ENCODE data around the gene PEX14. TPM values are rescaled to one million over a fixed set of nuclear protein-coding genes. Genes with fewer than 3 reads are reported as not detected.

The PEX14 gene
- polyA plus RNA-seq, 1 donor (not counting 4 experiments of a cell fraction or from before 2014, with no cell fraction given): 8.4 TPM

DNA sequence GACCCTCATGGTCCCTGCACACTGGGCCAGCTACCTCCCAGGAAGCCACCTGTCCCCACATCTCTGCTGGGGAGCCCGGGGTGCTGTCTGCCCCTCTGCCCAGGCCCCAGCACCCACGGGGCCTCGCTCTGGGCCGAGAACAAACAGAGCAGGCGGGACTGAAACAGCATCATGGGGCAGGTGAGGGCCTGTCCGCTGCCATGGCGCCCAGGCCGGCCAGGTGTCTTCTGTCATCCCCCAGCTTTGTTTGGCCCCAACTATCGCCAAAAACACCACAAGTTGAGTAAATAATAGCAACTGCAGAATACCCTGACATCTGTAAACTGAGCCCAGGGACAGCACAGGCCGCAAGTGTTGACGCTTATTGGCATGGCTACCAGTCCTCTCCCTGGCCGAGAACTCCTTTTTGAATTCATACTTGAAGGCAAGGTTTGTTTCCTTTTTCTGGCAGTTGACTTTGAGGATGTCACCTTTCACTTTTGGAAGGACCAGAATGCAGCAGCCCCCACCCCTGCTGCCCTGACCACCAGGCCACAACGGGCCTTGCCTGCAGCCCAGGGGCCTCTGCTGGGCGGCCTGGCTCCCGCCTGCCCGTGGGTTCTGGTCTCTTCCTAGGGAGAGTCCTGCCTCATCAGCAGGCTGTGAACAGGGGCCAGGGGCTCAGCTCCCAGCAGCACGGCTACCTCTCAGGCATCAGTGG lies 169.0 kb downstream of the PEX14 start:
- Histone ChIP-seq H3K27me3 (ENCODE audit: control insufficient read depth, extremely low read depth, insufficient read depth, low read length) (no peaks in the 10 kb centered on the region), H3K4me1 (ENCODE audit: control insufficient read depth, extremely low read depth, insufficient read depth, low read length) (peaks cover 26% of the 10 kb centered on the region), H3K9me1 (ENCODE audit: control insufficient read depth, extremely low read depth, insufficient read depth, low read length) (no peaks in the 10 kb centered on the region), H3K79me2 (ENCODE audit: control insufficient read depth, insufficient read depth, low read length) (no peaks in the 10 kb centered on the region), H3K9ac (ENCODE audit: control insufficient read depth, extremely low read depth, insufficient read depth, low read length) (peak overlapping the region; percentile 9), H3K27ac (ENCODE audit: control insufficient read depth, insufficient read depth, low read length) (no peak overlapping the region), H3K4me2 (ENCODE audit: control insufficient read depth, extremely low read depth, insufficient read depth, low read depth, low read length) (peak overlapping the region; percentile 5), H2AFZ (ENCODE audit: control insufficient read depth, low read length) (no peak overlapping the region), H3K36me3 (ENCODE audit: control insufficient read depth in 2 of 2, extremely low read depth in 1 of 2, insufficient read depth in 2 of 2, low read length in 2 of 2) (peaks cover 0 to 13% of the 10 kb centered on the region in 2 experiments), H3K4me3 (ENCODE audit: control insufficient read depth in 2 of 3, extremely low read depth in 1 of 3, insufficient read depth in 2 of 3, low read depth in 1 of 3, low read length in 3 of 3) (no peak overlapping the region), H4K20me1 (ENCODE audit: control insufficient read depth, extremely low read depth, insufficient read depth, low read length) (no peaks in the 10 kb centered on the region), H3K9me3 (ENCODE audit: control insufficient read depth, low read depth, low read length) (no peaks in the 10 kb centered on the region)
- TF ChIP-seq, protein P1, sequence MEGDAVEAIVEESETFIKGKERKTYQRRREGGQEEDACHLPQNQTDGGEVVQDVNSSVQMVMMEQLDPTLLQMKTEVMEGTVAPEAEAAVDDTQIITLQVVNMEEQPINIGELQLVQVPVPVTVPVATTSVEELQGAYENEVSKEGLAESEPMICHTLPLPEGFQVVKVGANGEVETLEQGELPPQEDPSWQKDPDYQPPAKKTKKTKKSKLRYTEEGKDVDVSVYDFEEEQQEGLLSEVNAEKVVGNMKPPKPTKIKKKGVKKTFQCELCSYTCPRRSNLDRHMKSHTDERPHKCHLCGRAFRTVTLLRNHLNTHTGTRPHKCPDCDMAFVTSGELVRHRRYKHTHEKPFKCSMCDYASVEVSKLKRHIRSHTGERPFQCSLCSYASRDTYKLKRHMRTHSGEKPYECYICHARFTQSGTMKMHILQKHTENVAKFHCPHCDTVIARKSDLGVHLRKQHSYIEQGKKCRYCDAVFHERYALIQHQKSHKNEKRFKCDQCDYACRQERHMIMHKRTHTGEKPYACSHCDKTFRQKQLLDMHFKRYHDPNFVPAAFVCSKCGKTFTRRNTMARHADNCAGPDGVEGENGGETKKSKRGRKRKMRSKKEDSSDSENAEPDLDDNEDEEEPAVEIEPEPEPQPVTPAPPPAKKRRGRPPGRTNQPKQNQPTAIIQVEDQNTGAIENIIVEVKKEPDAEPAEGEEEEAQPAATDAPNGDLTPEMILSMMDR (optimal IDR thresholded peaks at IDR 0.05 in 1 of 3, IDR thresholded peaks at IDR 0.05 in 1 of 3, conservative IDR thresholded peaks at IDR 0.05 in 1 of 3; ENCODE audit: extremely low read depth in 1 of 3, insufficient read depth in 2 of 3, low read length in 3 of 3): no peak
- TF ChIP-seq EZH2 (IDR thresholded peaks at IDR 0.05; ENCODE audit: low read length): no peak
- no peak for DNase-seq (ENCODE audit: low read depth, low spot score)
- peak; percentile 13 for FAIRE-seq
- dilution Hi-C loops (cut with MboI; ENCODE audit: extremely low pct_ligation_motif_present, low sequenced_read_pairs): no loop called here

DNA sequence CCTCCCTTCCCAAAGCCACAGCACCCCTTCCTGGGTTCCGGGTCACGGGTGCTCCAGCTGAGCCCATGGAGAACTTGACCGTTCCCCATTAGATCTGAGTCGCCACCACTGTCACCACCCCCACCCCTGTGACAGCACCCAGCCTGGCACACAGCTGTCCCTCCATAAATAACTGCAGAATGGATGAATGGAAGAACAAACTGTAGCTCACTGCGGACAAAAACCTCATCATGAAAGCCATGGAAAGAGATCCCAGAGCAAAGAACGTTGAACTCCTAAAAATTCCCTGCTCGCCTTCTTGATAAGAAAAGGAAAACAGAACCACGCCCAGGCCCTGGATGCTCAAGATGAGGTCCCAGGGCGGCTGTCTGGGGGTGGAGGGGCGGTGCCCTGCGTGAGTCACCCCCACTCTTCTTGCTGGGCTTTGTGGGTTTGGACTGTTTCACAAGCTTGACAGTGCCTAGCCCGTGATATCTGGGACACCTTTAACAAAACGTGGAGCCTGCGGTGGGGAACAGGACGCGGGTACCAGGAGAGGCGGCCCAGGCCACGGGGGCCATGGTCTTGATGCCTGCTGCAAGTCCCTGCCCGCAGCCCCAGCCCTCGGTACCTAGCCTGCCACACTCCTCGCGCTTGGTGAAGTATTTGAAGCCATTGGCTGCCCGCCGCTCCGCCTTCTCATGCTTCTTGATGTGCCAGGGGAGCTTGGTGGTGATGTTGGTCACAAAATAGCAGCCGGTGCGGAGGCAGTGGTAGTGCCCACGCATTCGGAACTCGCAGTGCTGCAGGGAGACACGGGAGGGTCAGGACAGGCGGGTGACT lies 169.8 kb downstream of the PEX14 start:
- FAIRE-seq: no peak
- DNase-seq (ENCODE audit: low read depth, low spot score): peak; percentile 46

More for the DNA sequence above, 169.8 kb downstream of the PEX14 start:
- H4K20me1 ChIP-seq (ENCODE audit: control insufficient read depth, extremely low read depth, insufficient read depth, low read length): no peaks in the 10 kb centered on the region
- dilution Hi-C loops (cut with MboI; ENCODE audit: extremely low pct_ligation_motif_present, low sequenced_read_pairs): no loop called here
- H3K4me3 ChIP-seq (ENCODE audit: control insufficient read depth in 2 of 3, extremely low read depth in 1 of 3, insufficient read depth in 2 of 3, low read depth in 1 of 3, low read length in 3 of 3): no peak overlapping the region
- H3K9me1 ChIP-seq (ENCODE audit: control insufficient read depth, extremely low read depth, insufficient read depth, low read length): no peaks in the 10 kb centered on the region
- no peaks in the 10 kb centered on the region for H3K9me3 ChIP-seq (ENCODE audit: control insufficient read depth, low read depth, low read length)
- no peaks in the 10 kb centered on the region for H3K27me3 ChIP-seq (ENCODE audit: control insufficient read depth, extremely low read depth, insufficient read depth, low read length)
- H3K27ac ChIP-seq (ENCODE audit: control insufficient read depth, insufficient read depth, low read length): no peak overlapping the region
- H3K4me1 ChIP-seq (ENCODE audit: control insufficient read depth, extremely low read depth, insufficient read depth, low read length): peaks cover 26% of the 10 kb centered on the region
- H2AFZ ChIP-seq (ENCODE audit: control insufficient read depth, low read length): no peak overlapping the region
- H3K9ac ChIP-seq (ENCODE audit: control insufficient read depth, extremely low read depth, insufficient read depth, low read length): peak overlapping the region; percentile 9
- TF ChIP-seq, protein P1 (optimal IDR thresholded peaks at IDR 0.05 in 1 of 3, IDR thresholded peaks at IDR 0.05 in 1 of 3, conservative IDR thresholded peaks at IDR 0.05 in 1 of 3; ENCODE audit: extremely low read depth in 1 of 3, insufficient read depth in 2 of 3, low read length in 3 of 3): no peak
- no peak for TF ChIP-seq EZH2 (IDR thresholded peaks at IDR 0.05; ENCODE audit: low read length)
- H3K4me2 ChIP-seq (ENCODE audit: control insufficient read depth, extremely low read depth, insufficient read depth, low read depth, low read length): no peak overlapping the region
- H3K79me2 ChIP-seq (ENCODE audit: control insufficient read depth, insufficient read depth, low read length): no peaks in the 10 kb centered on the region
- peaks cover 0 to 13% of the 10 kb centered on the region in 2 experiments for H3K36me3 ChIP-seq (ENCODE audit: control insufficient read depth in 2 of 2, extremely low read depth in 1 of 2, insufficient read depth in 2 of 2, low read length in 2 of 2)

All from keratinocyte (primary cell).